GM19467 (cell line): ENCODE measurements around the gene LCP2.

Experiments used
- ATAC-seq: cut with Tn5 transposase; IDR thresholded peaks from one replicate; pipeline ENCODE4 v1.9.1; 2021; ENCODE audit warnings: mild to moderate bottlenecking, moderate library complexity; ENCODE audit not compliant: unreplicated experiment

The LCP2 gene

DNA sequence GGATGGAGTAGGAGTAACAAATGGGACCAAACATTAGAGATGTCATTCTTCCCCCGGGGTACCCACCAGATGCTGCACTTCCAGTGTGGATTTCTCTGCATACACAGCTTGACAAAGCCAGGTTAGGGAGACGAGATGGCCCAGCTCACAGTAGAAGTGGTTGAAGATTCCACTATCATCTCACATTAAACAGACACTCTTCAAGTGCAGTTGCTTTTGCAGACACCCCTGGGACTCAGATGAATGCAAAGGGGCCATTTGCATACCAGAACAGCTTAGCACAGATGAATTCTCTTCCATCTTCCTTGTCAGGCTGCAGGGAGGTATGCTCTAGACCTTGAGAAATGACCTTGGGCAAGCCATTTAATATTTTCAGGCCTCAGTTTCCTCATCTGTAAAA lies 77.4 kb downstream of the LCP2 start:
- ATAC-seq, result no peak

DNA sequence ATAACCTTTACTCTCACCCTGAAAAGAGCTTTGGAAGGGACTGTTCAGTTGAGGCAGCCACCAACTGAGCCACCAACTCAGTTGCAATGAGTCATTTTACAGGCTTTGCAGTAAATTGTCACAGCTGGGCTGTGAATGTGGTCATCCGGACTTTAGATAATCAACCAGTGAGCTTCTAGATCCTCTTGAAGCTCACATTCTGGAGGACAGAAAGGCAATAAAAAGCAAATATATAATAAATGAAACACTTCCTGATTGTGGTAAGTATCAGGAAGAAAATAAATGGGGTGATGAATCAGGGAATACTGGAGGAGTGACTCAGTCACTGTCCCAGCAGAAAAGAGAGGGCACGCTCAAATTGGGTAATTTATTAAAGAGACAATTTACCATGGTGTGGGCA lies 78.0 kb downstream of the LCP2 start:
- ATAC-seq, result no peak

DNA sequence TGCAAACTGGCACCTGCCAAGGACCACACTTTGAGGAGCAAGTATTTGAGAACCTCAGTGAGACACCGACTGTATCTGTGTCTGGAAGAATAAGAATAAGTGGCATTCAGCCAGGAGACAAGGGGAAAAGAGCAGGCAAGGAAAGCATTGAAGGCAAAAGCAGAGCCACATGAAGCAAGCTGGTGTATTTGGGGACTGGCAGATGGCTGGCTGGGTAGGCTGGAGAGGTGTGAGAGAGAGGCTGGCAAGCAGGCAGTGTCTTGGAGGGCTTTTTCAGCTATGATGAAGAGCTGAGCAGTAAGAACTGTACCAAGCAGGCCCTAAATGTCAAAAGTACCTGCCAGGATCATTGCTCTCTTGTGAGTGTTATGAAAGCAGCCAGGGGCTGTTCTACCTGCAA lies 78.9 kb downstream of the LCP2 start:
- ATAC-seq, result no peak

DNA sequence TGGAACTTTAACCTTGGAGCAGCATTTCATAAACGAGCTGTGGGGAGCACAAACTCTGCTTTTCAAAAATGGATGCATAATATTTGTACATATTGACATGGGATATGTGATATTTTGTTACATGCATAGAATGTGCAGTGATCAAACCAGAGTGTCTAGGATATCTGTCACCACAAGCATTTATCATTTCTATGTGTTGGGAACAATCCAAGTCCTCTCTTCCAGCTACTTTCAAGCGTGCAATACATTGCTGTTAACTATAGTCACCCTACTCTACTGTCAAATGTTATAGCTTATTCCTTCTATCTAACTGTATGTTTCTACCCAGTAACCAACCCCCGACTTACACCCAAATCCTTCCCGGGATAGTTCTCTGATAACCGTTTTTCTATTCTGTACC lies 79.7 kb downstream of the LCP2 start:
- ATAC-seq, result no peak

DNA sequence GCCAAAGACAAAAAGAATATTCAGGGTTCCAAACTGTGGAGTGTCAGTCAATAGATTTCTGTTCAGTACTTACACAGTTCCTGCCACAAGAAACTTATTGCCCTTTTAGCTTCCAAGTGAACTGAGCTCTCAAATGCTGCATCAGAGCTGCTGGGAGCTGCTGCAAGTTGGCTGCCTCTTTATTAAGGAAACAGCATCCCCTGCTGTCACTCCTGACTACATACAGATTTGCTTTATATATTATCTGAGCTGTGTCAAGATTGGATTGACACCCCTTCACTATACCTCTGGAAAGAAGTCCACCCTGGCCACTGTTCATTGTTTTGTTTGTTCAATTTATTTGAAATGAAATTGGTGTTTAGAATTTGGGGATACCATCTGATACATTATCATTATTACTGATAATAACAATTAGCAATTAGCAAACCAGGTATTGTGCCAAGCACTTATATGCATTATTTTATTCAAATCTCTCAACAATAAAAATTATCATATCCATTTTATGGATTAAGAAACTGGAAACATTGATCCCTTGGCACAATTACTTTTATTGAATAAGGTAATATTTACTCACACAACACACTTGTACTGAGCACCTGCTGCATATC lies 81.2 kb downstream of the LCP2 start:
- no peak for ATAC-seq

DNA sequence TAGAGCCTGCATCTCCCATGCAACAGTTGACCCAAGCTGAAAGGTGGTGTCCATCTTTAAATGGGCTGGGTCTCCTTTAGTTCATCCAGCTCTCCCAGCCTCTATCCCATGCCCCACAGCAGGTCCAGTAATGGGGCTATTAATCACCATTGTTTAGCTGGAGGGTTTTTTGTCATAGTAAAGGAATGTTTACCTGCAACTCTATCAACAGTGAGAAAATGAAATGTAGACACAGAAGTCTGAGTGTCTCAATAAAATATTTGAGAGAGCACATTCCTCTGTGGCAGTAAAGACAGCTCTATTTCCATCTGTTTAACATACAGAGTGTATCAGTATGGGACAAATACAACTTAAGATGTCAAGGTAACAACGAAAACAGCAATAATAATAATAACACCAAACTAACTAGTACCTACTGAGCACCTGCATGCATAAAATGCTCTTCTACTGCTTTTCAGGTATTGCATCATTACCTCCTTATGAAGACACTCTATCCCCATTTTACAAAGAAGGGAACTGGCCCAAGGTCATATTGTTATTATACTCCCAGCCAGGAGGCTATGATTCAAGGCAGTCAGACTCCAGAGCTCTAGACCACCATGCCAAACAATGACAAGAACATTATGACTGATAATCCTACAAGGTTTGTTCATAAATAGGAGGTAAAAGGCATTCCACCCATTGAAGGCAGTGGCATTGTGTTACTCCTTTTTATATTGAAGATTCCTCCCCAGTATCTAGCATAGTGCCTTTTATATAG lies 85.8 kb downstream of the LCP2 start:
- ATAC-seq, result no peak

DNA sequence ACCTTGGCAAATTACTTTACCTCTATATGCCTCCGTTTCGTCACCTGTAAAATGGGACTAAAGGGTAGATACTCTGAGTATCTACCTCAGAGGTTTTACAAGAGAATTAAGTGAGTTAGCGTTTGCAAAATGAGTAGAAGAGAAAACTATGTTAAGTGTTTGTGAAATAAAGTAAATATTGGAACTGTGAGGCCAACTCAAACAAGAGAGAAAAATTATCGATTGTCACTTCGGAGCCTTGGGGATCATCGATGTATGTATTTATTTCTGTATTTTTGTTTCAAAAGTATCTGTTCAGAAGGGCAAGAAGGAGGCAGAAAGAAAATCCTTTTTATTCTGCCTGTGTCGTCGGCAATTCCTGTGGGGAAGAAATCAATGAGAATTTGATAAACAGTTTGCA lies 90.6 kb downstream of the LCP2 start:
- no peak for ATAC-seq

DNA sequence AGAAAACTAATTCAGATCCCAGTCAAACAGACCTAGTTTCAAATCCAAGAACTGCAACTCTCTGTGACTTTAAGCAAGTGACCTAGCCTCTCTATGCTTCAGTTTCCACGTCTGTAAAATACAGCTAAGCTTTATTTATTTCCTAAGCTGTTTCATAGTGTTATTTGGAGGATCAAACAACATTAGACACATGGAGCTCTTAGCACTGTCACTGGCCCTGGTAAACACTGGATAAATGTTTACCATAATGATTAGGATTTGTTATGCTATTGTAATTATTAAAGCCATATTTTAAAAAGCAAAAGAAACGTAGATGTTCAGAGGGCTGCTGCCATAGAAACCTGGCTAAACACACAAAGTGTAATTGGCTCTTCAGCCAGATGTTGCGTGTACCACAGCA lies 91.4 kb downstream of the LCP2 start:
- ATAC-seq, result no peak

DNA sequence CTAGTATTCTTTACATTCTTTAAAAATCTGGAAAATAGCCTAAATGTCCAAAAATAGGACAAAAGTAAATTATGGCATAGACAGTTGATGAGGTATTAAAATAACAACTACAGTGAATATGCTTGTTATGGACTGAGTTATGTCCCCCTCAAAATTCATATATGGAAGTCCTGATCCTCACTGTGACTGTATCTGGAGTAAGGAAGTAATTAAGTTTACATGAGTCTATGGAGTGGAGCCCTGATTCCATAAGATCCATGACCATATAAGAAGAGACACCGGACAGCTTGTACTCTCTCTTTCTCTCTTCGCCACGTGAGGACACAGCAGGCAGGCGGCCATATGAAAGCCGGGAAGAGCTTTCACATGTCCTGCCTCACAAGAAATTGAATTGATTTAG lies 93.4 kb downstream of the LCP2 start:
- no peak for ATAC-seq

DNA sequence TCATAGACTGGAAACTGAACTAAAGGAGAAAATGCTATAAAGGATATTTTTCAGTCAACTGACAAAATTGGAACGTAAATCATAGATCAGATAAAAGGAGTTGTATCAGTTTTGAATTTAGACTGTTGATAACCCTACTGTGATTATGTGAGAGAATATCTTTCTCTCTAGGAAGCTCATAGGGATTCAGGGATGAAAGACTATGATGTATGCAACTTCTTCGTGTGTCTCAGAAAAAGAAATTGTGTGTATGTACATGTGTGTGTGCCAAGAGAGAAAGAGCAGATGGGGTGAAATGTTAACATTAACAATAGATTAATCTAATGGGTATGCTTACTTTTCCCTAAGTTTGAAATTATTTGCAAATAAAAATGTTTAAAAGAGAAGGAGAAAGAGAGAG lies 95.5 kb downstream of the LCP2 start:
- ATAC-seq, result no peak

DNA sequence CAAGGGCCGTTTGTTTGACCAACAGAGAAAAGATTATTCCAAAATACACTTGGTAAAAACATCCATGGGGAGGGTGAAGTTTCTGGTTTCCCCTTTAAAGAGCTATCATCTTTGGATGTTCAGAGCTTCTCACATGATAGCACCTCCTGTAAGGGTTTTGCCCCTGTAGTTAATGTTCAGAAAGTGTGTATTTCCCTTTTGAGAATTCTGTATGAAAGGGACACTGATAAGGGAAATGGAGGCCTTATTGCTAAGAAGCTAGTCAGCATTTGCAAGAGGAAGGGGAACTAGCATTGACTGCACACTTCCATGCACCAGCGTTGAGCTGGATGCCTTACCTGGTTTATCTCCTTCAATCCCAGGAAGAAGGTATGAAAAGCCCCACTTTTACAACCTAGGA lies 96.3 kb downstream of the LCP2 start:
- ATAC-seq, result no peak

DNA sequence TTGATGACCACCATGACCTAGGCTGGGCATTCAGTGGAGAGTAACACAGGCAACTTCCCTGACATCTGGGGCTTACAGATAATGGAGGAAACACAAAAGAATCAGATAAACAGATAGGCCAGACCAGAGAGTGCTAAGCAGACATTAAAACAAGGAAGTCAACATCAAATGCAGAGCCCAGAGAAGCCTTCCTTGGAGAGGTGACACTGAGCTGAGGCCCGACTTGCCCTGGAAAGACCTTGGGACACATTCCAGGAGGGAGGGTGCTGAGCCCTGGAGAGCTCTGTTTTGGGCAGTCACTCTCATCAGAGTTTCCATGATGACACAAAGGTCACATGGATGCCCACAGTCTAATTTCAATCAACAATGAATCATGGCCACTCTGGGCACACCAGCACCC lies 96.7 kb downstream of the LCP2 start:
- no peak for ATAC-seq
